ENCODE results near the gene WNT3A. TPM values are rescaled to one million over a fixed set of nuclear protein-coding genes. Genes with fewer than 3 reads are reported as not detected.

The WNT3A gene
- total RNA-seq, 1 experiment from 2014 or later, result not detected

GRCh38 chr1:227998374-227999055, 8.3 kb upstream of the WNT3A start:
- no peak for DNase-seq (ENCODE audit: low spot score)
- in situ Hi-C loops (cut with HindIII; ENCODE audit: low sequenced_read_pairs), result no loop called here

GRCh38 chr1:227999056-227999930, 7.5 kb upstream of the WNT3A start:
- in situ Hi-C loops (cut with HindIII; ENCODE audit: low sequenced_read_pairs), result no loop called here
- DNase-seq (ENCODE audit: low spot score), result peak; percentile 32

- DNase-seq (ENCODE audit: low spot score), result no peak
- in situ Hi-C loops (cut with HindIII; ENCODE audit: low sequenced_read_pairs), result no loop called here
These were observed 6.4 kb upstream of the WNT3A start for GRCh38 chr1:228000416-228000815.

- in situ Hi-C loops (cut with HindIII; ENCODE audit: low sequenced_read_pairs), result no loop called here
- no peak for DNase-seq (ENCODE audit: low spot score)
These were observed 5.8 kb upstream of the WNT3A start for GRCh38 chr1:228000836-228001563.

- DNase-seq (ENCODE audit: low spot score), result no peak
- in situ Hi-C loops (cut with HindIII; ENCODE audit: low sequenced_read_pairs), result no loop called here
These were observed 4.9 kb upstream of the WNT3A start for GRCh38 chr1:228001738-228002535.

- in situ Hi-C loops (cut with HindIII; ENCODE audit: low sequenced_read_pairs), result no loop called here
- DNase-seq (ENCODE audit: low spot score), result no peak
These were observed 4.0 kb upstream of the WNT3A start for GRCh38 chr1:228002792-228003191.

- no peak for DNase-seq (ENCODE audit: low spot score)
- in situ Hi-C loops (cut with HindIII; ENCODE audit: low sequenced_read_pairs), result no loop called here
These were observed 3.1 kb upstream of the WNT3A start for GRCh38 chr1:228003461-228004330.

- peak; percentile 18 for DNase-seq (ENCODE audit: low spot score)
- in situ Hi-C loops (cut with HindIII; ENCODE audit: low sequenced_read_pairs), result no loop called here
These were observed 2.4 kb upstream of the WNT3A start for GRCh38 chr1:228004331-228004855.

- in situ Hi-C loops (cut with HindIII; ENCODE audit: low sequenced_read_pairs), result no loop called here
- no peak for DNase-seq (ENCODE audit: low spot score)
These were observed 1.8 kb upstream of the WNT3A start for GRCh38 chr1:228004856-228005462.

GRCh38 chr1:228005511-228006033, 1.2 kb upstream of the WNT3A start:
- in situ Hi-C loops (cut with HindIII; ENCODE audit: low sequenced_read_pairs), result no loop called here
- no peak for DNase-seq (ENCODE audit: low spot score)

- DNase-seq (ENCODE audit: low spot score), result no peak
- in situ Hi-C loops (cut with HindIII; ENCODE audit: low sequenced_read_pairs), result no loop called here
These were observed 588 bp upstream of the WNT3A start for GRCh38 chr1:228006034-228006785.

- in situ Hi-C loops (cut with HindIII; ENCODE audit: low sequenced_read_pairs), result no loop called here
These were observed 427 bp downstream of the WNT3A start for GRCh38 chr1:228007049-228007800.

GRCh38 chr1:228007801-228008341, 1.1 kb downstream of the WNT3A start:
- in situ Hi-C loops (cut with HindIII; ENCODE audit: low sequenced_read_pairs), result no loop called here
- DNase-seq (ENCODE audit: low spot score), result no peak

More at GRCh38 chr1:228007049-228007800, 427 bp downstream of the WNT3A start:
- DNase-seq (ENCODE audit: low spot score), result no peak

GRCh38 chr1:228008391-228009115, 1.8 kb downstream of the WNT3A start:
- DNase-seq (ENCODE audit: low spot score), result no peak
- in situ Hi-C loops (cut with HindIII; ENCODE audit: low sequenced_read_pairs), result no loop called here

Data from G401 (cell line).